Medulla oblongata (tissue), 1 donor: ENCODE results near the gene MEF2B.

Experiments used
- DNase-seq: peaks from one replicate; pipeline ENCODE4 v3.0.0-alpha.2; 2015; ENCODE audit errors: extremely low spot score

Gene MEF2B

DNA sequence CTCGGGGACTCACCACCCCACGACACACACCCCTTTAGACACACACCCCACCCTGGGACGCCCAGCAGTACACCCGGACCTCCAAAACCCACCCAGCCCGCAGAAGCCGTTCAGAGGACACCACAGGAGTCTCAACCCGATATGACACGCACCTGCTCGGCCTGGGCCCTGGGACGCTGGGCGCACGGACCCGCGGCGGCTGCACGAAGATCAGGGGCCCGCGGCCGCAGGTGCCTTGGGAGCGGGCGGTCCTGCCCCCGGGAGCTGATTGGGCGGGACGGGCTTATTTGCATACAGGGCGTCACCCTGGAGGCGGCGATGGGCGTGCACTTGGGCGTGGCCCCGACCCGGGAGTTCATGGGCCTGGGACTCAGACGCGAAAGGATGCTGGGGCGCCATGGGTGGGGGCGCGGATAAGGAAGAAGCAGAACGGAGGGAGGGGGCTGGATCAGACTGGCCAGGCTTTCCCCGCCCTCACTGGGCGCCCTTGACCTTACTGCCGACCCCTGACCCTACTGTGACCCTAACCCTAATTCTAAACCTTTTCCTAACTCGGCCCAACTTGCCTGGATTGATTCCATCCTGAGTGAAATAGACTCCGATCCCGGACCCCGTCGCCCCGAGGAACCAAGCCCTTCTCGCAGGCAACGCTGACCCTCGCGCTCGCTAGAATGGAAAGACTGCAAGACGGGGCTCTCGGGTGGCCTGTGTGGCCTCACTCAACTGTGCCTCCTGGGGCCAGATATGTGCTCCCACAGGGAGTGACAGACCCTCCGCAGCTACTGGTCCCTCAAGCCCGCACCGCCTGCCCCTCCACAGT is at the start of gene MEF2B:
TSS of gene MEF2B (minus strand) at position 211 of the 820 bp plus-strand sequence. CDS start 19,528 bp downstream, outside the sequence.
- peak; percentile 23 for DNase-seq

DNA sequence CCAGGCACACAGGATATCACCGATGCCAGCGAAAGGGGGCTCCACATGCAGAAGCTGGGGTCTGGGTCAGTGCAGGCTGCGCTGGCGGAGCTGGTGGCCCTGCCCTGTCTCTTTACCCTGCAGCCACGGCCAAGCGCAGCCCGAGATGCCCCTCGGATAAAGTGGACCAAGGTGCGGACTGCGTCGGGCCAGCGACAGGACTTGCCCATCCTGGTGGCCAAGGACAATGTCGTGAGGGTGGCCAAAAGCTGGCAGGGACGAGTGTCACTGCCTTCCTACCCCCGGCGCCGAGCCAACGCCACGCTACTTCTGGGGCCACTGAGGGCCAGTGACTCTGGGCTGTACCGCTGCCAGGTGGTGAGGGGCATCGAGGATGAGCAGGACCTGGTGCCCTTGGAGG is 48.8 kb upstream of the MEF2B start:
- DNase-seq, result no peak

DNA sequence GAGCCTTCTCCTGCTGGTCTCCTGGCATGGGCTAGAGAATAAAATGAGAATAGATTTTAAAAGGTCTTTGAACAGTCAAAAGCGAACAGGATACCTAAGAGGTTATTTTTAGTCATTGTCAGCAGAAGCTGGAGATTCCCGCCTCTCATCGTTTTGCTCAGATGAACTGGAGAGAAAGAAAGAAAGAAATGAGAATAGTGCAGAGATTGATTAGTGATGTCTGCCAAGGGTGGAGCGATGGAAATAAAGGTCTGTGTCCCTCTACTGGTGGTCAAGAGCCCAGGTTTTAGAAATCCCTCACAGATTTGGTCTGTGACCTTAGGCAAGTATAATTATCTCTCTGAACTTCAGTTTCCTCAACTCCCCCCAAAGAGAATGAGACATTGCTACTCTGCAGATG is 47.0 kb upstream of the MEF2B start:
- DNase-seq, result no peak

DNA sequence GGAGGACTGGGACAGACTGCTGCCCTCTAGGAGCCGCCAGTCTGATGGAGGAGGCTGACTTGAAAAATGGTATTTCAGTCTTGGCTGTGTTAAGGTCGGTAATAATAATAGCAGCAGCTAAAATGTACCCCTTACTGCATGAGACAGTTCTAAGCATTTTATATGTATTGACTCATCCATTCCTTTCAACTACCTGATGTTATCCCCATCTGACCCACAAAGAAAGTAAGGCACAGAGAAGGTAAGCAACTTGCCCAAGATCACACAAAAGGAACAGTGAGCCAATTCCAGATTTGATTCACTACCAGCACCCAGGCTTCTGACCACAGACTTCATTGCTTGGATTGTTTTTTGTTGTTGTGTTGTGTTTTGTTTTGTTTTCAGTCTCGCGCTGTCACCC is 45.7 kb upstream of the MEF2B start:
- DNase-seq, result no peak

DNA sequence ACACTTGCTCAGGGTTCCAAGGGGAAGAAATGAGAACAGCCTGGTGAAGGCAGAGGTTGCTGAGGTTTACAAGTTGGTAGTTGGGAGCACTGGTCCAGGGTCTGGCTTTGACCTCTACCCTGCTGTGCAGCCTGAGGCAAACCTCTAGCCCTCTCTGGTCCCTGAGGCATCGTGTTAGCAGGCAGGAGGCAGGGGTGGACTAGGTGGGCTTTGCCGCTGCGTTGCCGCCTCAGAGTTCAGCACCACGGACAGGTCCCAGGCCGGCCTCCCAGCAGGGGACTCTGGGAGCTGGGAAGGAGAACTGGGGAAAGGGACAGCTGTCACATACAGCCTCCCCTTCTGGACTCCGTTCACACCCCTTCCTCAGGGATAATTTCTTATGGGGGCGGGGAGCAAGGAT is 44.8 kb upstream of the MEF2B start:
- DNase-seq, result no peak

DNA sequence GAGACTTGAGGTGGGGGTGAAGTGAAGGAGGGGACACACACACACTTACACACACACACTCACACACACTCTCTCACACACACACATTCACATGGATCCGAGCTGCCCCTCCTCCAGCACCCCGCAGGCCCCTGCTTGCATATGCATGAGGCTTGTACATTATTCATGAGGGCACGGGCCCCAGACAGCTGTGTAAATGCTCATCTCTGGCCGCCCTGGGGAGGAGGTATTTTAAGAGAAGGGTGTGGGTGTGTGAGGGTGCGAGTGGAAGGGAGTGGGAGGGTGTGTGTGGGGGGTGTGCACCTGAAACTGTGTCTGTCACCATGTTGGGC is 44.1 kb upstream of the MEF2B start:
- DNase-seq, result no peak

DNA sequence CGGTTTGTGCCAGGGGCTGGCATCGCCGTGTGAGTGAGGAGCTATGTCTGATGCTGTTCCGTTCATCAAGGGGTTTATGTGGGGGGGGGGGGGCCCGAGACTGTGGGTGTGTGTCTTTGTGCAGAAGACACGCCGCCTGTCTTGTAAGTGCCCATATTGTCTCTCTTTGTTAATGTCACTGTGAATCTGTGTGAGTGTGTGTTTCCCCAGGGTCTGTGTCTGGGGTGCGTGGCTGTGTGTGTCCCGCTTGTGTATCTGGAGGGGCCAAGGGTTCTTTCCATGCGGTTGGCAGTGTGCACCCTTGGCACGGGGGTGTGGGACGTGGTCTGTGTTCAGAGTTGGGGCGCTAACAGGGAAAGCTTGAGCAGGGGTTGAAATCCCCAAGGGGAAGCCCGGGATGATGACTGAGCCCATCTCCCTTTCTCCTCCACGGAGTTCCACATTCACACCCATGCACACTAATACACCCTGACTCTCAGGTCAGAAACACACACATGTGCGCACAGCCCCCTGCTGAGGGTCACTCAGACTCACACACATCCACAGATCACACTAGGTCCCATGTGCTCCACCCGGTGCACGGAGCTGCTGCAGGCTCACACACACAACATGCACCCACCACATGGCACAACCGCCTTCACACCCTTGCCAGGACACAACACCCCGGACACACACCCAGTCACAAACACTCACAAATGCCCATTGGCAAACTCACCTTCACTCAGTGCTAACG is 43.5 kb upstream of the MEF2B start:
- no peak for DNase-seq

DNA sequence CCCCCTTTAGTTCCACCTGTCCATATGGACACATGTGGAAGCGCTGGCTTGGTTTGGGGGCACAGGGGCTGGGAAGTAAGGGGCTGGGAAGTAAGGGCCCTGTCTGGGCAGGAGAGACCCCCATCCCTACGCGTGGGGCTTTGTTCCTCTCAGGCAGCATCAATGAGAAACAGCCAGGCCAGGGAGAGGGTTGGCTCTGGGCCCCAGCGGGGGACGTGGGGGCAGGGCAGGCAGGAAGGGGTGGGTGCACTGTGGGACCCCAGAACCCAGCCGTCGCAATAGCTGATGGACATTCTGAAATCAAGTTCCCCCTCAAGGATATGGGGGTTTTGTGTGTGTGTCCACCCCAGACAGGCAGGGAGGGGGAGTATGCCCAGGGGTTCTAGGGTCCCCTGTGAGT is 42.9 kb upstream of the MEF2B start:
- DNase-seq, result no peak

DNA sequence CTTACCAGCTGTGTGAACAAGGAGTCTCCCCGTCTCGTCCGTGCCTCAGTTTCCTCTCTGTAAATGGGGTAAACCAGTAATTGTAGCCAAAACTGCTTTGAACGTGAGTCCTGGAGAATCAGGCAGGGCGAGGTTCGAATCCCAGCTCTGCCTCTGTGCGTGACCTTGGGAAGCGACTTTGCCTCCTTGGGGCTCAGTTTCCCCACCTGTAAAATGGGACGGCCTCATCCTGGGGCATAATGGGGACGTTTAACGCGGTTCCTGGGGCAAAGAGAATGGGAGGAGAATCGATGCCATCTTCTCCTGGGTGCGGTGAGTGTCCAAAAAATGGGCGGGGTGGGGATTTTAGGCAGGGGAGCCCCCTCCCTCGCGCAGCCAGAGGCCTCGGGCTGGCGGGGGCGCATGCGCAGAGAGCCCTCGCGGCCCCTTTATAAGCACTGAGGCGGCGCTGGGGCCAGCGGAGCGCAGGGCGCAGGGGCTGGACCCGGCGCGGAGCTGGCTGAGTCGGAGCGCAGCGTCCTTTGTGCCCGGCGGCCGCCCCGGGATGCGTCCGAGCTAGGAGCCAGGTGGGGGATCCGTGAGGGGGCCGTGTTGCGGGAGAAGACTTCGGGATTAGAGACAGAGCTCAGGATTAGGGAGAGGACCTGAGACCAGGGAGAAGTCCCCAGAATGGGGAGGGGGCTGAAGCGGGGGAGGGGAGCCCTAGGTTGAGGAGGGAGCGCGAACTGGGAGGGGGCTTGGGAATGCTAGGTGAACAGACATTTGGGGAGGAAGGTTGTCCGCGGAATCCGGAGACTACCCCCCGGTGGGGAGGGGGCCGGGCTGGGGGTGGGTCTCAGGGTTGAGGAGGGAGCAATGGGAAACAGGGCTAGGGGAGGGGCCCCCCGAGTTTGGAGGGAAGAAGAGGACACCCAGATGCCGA is 41.7 kb upstream of the MEF2B start, which contains the start of gene NCAN:
TSS of gene NCAN (plus strand) at position 460 of the 922 bp plus-strand sequence. CDS start 4,996 bp downstream, outside the sequence.
- DNase-seq, result no peak

DNA sequence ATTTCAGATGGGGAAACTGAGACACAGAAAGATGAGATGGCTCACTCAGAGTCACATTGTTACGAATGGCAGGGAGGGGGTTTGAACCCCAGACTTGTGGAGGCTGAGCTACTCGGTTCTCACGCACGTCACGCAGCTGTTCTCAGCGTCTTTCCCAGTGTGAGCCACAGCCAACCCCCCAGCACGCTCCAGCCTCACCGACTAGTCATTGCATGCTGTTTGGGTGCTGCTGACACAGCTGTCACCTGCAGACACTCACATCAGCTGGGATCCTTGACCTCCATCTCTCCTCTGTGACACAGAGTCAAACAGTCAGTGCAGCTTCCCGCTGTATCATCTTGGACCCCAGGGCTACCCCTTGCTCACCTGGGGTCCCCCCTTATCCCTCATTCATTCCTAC is 39.3 kb upstream of the MEF2B start:
- DNase-seq, result no peak

DNA sequence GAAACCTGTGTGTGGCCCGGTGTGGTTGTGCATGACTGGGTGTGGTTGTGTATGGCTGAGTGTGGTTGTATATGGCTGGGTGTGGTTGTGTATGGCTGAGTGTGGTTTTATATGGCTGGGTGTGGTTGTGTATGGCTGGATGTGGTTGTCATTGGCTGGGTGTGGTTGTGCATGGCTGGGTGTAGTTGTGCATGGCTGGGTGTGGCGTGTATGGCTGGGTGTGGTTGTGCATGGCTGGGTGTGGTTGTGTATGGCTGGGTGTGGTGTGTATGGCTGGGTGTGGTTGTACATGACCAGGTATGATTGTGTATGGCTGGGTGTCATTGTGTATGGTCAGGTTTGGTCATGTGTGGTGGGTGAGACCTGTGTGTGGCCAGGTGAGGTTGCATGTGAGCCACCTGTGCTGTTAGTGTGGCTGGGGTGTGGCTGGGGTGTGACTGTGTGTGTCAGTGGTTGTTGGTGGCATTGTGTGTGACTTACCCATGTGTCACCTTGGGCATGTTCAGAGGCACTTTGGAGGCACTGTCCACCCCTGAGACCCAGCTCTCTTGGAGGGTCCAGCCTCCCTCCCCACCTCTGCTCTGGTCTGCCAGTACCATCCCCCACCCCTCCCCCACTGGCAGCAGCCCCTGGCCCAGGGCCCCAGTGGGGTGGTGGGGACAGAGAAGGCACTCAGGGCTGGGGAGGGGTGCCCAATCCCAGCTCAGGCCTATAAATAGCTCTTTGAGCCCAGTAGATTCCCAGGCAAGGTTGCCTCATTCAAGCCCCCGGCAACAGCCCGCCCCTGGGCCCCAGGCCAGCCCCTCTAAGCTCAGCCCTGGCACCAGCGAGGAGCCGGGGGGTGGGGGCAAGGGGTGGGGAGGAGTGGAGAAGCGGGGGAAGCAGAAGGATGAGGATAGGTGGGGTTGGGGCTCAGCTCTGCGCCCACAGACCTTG is 37.8 kb upstream of the MEF2B start:
- DNase-seq, result peak; percentile 65

DNA sequence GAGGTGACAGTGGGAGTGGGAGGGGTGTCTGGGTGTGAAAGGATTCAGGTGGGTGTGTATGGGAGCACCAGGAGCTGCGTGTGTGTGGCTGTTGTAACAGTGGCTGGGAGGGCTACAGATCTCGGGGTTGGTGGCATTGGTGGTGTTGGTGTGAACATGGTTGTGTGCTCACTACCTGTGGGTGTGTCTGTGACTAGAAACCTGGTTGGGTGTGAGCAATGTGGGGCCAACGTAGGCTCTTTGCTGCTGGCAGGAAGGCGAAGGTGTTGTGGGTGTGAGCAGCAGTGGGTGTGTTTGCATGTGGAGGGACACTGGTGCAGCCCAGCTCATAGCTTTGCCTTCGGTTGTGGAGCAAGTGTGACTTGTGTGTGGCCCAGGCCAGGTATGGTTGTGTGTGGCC is 36.9 kb upstream of the MEF2B start:
- DNase-seq, result no peak

DNA sequence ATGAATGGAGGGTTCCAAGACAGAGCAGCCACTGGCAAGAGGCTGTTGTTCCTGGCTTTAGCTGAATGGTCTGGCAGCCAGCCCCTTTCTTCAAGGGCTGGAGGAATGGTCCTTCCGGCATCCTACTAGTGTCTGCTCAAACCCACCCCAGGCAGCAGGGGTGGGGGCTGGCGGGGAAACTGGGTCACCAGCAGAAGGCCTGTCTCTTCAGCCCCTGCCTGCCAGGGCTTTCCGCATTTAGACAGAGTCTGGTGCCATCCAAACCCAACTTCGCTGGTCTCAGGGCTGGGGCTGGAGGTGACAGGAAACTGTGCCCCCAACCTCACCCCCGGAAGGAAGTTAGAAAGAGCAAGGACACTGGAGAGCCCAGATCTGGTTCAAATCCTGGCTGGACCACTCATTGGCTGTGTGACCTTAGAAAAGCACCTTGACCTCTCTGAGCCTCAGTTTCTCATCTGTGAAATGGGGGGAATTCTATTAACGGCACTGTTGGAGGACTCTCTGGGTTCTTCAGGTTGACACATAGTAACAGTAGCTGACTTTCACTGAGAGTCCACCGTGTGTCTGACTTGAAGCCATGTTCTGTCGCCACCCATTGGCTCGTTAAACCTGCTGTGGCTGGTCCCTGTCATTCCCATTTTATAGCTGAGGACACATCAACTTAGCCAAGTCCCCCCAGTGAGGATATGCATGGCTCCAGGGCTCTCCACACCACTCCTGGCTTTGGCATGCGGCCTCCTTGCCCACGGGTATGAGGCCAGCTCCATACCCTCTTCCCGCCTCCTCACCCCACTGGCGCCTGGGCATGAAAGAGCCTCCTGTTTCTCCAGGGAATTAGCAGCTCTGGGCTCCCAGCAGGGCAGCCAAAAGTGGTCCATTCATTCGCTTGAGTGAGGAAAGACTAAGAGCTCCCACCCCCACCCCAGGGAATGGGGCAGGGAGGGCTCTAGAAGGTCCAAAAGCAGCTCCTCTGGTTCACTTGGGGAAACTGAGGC is 35.6 kb upstream of the MEF2B start:
- DNase-seq, result peak; percentile 77

DNA sequence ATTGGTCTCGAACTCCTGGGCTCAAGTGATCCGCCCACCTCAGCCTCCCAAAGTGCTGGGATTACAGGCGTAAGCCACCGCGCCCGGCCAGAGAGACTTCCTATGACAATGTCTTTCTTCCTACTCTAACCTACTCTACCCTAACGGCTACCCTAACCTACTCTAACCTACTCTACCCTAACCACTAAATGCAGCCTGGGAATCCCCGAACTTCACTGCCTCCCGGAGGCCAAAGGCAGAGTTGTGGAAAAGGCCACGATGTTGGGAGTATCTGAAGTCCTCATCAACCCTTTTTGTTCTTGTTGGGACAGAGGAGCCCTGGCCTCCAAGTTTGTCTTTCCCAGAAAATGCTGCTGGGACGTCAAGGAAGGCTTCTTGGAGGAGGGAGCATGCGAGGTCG is 34.1 kb upstream of the MEF2B start:
- no peak for DNase-seq

DNA sequence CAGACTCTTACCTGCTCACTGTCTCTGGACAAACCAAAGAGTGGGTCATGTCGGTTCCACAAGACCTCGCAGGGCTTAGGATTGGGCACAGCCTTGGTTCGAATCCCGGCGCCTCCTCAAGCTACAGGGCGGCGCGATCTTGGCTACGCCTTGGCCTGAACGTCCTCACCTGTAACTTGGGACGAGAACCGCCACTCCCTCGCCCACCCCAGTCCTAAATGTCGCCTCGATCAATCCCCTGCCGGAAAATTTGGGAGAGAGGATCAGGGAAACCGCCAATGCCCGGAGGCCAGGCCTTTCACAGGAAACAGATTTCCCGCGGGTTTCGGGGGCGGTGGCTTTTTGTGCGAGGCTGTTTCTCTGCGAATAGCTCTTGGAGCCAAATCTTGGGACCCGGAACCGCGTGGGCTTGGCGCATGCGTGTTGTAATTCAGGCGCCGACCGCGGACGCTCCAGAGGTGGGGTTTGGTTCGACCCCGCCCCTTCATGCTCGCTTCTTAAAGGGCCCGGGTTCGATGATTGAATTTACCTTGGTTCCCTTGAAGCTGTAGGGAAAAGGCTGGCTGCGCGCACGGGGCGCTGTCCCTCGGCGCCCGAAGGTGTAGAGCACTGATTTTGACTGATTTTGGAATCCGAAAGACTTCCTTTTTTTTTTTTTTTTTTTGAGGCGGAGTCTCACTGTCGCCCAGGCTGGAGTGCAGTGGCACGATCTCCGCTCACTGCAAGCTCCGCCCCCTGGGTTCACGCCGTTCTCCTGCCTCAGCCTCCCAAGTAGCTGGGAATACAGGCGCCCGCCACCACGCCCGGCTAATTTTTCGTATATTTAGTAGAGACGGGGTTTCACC is 33.2 kb upstream of the MEF2B start, which contains the start of gene NR2C2AP:
TSS of gene NR2C2AP (minus strand) at position 403 of the 845 bp plus-strand sequence. CDS start at position 49, 354 bp downstream.
- peak; percentile 91 for DNase-seq

DNA sequence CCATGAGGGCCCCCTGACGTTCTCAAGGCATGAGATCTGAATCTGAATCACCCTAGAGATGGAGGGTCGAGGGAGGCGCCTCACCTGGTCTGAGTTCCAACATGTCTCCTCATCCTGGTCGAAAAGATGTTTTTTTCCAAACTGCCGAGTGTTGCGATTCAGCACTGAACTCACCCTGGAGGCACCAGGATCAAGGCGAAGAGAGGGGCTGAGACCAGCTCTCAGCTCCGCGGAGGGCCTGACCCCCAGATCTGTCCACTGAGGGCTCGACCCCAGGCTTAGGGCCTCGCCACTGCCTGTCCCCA is 32.6 kb upstream of the MEF2B start:
- DNase-seq, result no peak

DNA sequence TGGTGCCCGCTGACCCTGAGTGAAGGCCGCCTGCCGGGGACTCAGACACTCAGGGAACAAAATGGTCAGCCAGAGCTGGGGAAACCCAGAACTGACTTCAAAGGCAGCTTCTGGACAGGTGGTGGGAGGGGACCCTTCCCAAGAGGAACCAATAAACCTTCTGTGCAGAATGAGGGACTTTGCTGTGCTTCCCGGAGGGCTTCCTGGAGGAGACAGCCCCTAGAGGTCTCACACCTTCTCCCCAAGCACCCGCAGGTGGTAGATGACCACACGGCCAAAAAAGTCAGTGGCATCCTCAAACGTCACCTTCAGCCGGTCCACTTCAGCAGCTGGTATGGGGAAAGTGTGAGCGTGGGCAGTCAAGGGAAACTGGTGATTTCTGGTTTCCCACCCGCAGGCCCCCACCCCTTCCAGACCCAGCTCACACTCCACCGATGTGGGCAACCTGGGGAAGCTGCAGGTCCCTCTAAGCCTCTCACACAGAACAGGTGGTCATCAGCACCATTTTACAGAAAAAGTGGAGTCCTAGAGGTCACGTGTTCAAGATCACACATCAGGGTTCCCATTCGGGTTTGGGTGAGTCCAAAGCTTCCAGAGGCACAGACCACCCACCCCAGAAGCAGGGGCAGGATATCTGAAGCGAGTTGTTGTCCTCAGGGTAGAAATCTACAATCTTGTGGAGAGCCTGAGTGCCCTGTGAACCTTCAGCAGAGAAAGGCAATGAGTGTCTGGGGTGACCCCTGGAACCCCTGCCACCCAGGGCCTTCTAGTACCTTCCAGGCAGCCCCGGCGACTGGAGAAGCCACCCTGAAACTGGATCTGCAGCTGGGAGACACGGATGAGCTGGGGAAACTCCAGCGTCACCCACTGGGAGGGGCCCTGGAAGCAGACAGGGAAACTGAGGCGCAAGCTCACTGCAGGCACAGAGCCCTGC is 31.9 kb upstream of the MEF2B start:
- no peak for DNase-seq

DNA sequence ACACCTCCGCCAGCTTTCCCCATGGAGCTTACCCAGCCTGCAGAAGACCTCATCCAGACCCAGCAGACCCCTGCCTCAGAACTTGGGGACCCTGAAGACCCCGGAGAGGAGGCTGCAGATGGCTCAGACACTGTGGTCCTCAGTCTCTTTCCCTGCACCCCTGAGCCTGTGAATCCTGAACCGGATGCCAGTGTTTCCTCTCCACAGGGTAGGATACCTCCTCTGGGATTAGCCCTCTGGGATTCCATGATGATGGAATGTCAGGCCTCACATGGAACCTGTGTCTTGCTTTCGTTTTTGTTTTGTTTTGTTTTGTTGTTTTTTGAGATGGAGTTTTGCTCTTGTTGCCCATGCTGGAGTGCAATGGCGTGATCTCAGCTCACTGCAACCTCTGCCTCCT is 23.9 kb upstream of the MEF2B start:
- no peak for DNase-seq
